GM12875 (cell line): ENCODE results near the gene CLIC6.

Experiments
- H3K4me3 ChIP-seq: one replicate; pipeline ENCODE4 v1.5.1; 2011; ENCODE audit warnings: low read depth, low read length, control low read depth
- TF ChIP-seq, protein P1 (sequence below): IDR thresholded peaks from 2 replicates; pipeline ENCODE4 v1.5.1; 2011; ENCODE audit warnings: low read depth, mild to moderate bottlenecking, control low read depth, inconsistent platforms, low read length, moderate library complexity, borderline replicate concordance; ENCODE audit not compliant: insufficient read depth

Gene CLIC6

DNA sequence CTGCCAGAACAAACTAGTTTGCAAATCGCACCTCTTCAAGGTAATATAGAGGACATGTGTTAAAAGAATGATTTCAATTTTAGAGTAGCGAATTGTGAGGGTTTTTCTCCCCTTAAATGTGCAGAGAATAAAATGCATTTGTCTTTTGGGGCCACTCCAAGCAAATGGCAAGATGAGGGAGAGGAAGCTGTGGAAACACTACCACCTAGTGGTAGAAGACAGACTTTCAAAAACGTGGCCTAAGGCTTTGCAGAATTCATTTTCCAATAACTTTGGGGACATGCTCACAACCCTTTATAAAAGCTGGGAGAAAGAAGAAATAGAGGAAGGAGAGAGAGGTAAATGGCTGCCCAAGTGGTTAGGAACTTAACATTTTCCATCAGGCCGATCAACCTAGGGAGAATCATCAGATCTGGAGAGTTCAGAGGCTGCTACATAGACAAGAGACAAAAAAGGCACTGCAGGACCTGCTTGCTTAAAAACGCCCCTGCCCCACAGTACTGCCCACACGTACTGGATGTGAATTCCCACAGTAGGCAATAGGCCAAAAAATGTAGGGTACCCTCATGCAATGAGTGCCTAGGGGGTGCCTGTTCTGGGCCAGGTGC is 38.2 kb upstream of the CLIC6 start:
- TF ChIP-seq, protein P1, sequence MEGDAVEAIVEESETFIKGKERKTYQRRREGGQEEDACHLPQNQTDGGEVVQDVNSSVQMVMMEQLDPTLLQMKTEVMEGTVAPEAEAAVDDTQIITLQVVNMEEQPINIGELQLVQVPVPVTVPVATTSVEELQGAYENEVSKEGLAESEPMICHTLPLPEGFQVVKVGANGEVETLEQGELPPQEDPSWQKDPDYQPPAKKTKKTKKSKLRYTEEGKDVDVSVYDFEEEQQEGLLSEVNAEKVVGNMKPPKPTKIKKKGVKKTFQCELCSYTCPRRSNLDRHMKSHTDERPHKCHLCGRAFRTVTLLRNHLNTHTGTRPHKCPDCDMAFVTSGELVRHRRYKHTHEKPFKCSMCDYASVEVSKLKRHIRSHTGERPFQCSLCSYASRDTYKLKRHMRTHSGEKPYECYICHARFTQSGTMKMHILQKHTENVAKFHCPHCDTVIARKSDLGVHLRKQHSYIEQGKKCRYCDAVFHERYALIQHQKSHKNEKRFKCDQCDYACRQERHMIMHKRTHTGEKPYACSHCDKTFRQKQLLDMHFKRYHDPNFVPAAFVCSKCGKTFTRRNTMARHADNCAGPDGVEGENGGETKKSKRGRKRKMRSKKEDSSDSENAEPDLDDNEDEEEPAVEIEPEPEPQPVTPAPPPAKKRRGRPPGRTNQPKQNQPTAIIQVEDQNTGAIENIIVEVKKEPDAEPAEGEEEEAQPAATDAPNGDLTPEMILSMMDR = peak; percentile 66
- no peak overlapping the region for H3K4me3 ChIP-seq

DNA sequence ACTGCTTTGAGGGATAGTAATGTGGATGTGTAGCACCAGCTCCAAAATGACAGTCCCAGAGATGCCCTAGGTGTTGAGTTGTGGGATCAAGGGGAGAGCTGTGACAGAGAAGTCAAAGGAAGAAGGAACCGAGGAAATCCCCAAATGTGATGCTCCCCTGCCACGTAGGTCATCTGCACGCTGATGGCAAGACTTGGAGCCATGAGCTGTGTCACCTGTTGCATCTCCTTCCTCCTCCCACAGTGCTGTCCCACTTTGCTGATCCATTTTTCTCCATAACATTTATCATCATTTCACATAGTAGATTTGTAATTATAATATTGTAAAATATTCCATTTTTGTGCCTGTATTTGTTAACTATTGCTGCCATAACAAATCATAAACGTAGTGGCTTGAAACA is 36.3 kb upstream of the CLIC6 start:
- no peak overlapping the region for H3K4me3 ChIP-seq
- TF ChIP-seq, protein P1 = no peak

DNA sequence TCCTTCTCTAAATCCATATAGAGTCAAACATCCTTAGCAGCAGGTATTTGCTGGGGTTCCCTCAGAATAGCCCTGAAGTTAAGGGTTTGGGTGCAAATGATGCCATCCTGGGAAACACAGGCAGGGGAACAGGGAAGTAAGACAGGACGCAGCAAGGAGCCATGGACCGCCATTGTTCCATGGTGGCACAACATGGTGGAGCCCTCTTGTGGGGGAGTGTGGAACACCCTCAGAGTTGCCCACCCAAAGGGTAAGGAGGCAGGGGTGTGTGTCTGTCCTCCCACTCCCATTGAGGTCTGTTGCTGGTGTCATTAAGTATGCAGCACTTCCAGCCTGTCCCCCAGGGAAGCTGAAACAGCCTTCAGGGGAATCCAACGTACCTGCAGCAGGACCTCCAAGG is 33.5 kb upstream of the CLIC6 start:
- H3K4me3 ChIP-seq = no peak overlapping the region
- TF ChIP-seq, protein P1 = peak; percentile 41; the same call in 1 of the 2 replicates

DNA sequence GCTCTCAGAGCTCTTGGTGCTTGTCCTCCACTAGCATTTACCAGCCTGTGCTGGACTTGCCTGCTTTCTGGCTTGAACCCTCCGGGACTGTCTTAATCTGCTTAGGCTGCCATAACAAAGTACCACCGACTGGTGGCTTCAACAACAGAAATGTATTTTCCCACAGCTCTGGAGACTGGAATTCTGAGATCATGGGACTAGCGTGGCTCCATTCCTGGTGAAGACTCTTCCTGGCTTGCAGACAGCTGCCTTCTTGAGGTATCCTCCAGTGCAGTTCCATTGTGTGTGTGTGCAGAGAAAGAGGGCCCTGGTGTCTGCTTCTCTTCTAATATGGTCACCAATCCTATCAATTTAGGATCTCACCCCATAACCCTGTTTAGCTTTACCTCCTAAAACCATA is 31.8 kb upstream of the CLIC6 start:
- H3K4me3 ChIP-seq = no peak overlapping the region
- TF ChIP-seq, protein P1 = no peak

DNA sequence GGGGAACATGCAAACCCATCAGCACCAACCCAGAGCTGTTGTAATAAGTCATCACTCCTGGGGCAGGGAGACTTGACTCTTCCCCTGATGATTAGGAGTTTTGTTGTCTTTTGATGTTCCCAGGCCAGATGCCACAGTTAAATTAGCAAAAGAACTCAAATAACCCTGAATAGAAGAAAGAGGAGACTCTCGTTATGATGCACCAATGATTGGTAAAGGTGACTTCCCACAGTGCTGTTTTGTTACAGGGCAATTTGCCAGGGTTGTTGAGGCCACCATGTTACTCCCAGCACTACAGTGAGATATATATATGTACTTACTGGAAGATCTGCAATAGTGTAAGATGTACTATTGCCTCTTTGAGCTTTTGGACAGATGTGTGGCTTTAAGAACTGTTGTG is 29.5 kb upstream of the CLIC6 start:
- no peak overlapping the region for H3K4me3 ChIP-seq
- TF ChIP-seq, protein P1 = no peak

DNA sequence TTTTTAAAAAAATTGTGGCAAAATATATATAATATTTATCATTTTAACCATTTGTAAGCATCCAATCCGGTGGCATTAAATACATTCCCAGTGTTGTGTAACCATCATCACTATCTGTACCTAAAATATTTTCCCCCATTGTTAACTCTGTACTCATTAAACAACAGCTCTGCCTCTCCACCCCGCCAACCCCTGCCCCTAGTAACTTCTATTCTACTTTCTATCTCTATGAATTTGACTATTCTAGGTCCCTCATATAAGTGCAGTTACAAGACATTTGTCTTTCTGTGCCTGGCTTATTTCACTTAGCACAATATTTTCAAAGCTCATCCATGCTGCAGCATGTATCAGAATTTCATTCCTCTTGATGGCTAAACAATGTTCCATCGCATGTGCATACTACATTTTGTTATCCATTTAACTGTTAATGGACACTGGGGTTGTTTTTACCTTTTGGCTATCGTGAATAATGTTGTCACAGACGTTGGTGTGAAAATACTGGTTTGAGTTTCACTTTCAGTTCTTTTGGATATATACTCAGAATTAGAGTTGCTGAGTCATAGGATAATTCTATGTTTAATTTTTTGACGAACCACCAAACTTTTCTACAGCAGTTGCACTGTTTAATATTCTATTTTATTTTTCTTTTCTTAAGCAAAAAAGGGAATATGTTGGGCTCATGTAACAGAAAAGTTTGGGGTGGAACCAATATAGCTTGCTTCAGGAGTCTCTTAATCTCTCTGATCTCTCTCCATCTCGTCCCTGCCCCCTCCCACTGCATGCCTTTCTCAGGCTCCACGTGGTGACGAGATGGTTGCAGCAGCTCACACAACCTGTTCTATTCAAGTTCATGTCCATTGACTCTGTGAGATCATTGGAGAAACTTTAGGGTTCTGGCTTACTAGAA is 28.7 kb upstream of the CLIC6 start:
- TF ChIP-seq, protein P1 = no peak
- no peak overlapping the region for H3K4me3 ChIP-seq

DNA sequence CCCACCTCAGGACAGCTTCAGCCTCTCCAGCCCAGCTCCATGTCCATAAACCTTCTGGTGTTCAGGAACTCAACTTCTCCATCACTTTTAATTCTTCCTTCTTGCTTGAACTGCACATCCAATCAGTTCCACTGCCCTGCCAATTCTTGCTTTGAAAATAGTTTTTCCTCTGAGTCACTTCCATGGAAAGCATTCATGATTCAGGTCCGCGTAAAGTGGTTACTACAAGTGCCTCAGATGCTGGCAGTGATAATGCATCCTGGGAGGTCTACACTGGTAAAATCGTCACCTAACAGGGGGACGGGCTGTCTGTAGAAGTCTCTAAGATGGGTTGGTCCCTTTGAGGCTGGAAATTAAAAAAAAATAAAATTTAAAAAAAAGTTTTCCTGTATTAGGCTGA is 27.9 kb upstream of the CLIC6 start:
- TF ChIP-seq, protein P1 = no peak
- H3K4me3 ChIP-seq = no peak overlapping the region
